Breast epithelium (tissue), 4 donors: Measurements from ENCODE around the gene PRR5L. TPM values are rescaled to one million over a fixed set of nuclear protein-coding genes. Genes with fewer than 3 reads are reported as not detected.

Experiments used
- DNase-seq, 2 donors: peaks; one replicate each; pipeline ENCODE4 v3.0.0-alpha.2; 2019; ENCODE audit warnings: low spot score in 2 of 2
- H3K27ac ChIP-seq, 2 donors: fragments of 200-600 bp; sonication (generic) in 1 of 2; one replicate each; pipeline ENCODE4 v1.5.1; 2016 to 2019; ENCODE audit warnings: mild to moderate bottlenecking in 1 of 2
- H3K27me3 ChIP-seq, 2 donors: fragments of 200-600 bp; sonication (generic) in 1 of 2; one replicate each; pipeline versions ENCODE4 v1.5.1 to v1.6.0; 2017 to 2019; ENCODE audit warnings: control low read depth in 1 of 2, mild to moderate bottlenecking in 1 of 2
- H3K36me3 ChIP-seq: fragments of 200-600 bp; one replicate; pipeline ENCODE4 v1.5.1; 2019
- H3K4me1 ChIP-seq, 2 donors: fragments of 200-600 bp; sonication (generic); one replicate each; pipeline ENCODE4 v1.5.1; 2016 to 2019; ENCODE audit warnings: control low read depth in 1 of 2
- H3K4me3 ChIP-seq, 3 donors: fragments of 200-600 bp; sonication (generic); 1 replicate in 2 of 3; 2 replicates in 1 of 3; pipeline ENCODE4 v1.5.1; 2016 to 2019; ENCODE audit warnings: mild to moderate bottlenecking in 3 of 3, moderate library complexity in 2 of 3
- H3K9me3 ChIP-seq, 2 donors: fragments of 200-600 bp; sonication (generic) in 1 of 2; one replicate each; pipeline ENCODE4 v1.5.1; 2016 to 2019; ENCODE audit warnings: control low read depth in 1 of 2
- POLR2A ChIP-seq: fragments of 450-650 bp; IDR thresholded peaks from one replicate; pipeline ENCODE4 v1.6.1; 2016; ENCODE audit warnings: antibody characterized with exemption, mild to moderate bottlenecking, moderate library complexity
- POLR2AphosphoS5 ChIP-seq, 3 donors: sonication (generic); formaldehyde crosslinking; IDR thresholded peaks; one replicate each; pipeline ENCODE4 v1.6.1; 2017; ENCODE audit warnings: antibody characterized with exemption in 3 of 3
- intact Hi-C: fragments of 100-400 bp; cut with DNase I; formaldehyde crosslinking; loops from one replicate; pipeline ENCODE4 v1.15.1; 2023; ENCODE audit warnings: low total_unique reads
- total RNA-seq, 3 donors: library from RNA; depleted of rRNA; stranded (reverse); fragments of >200 nt; gene quantifications; one replicate each; pipeline ENCODE4 v1.1.0, GENCODE V29; 2016
- TF ChIP-seq, protein P1 (sequence below), 3 donors: fragments of 450-650 bp; IDR thresholded peaks; one replicate each; pipeline ENCODE4 v1.5.1; 2016 to 2017; ENCODE audit warnings: antibody characterized with exemption in 3 of 3, mild to moderate bottlenecking in 3 of 3, moderate library complexity in 3 of 3

Gene PRR5L
- total RNA-seq, 3 donors from 2014 or later, result 5.6 to 16.1 (median 16.0) TPM

DNA sequence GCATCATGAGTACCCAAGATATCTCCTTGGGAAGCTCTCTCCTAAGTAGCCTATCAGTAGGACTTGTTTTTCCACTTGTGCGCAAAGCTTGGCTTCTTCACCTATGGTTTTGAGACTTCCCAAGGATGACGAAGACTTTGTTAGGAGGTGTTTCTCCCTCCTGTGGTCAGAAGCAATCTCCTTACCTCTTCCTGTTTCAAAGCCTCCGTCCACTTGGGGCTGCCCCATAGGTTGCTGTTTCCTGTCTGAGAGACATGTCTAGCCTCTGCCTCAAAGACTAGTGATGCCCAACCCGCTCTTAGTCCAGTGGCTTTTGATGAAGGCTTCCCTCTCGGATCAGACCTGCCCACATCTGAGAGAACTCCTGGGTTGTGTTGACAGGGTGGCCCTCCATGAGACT is 121.1 kb downstream of the PRR5L start:
- intact Hi-C loops, result no loop called here
- TF ChIP-seq, protein P1, sequence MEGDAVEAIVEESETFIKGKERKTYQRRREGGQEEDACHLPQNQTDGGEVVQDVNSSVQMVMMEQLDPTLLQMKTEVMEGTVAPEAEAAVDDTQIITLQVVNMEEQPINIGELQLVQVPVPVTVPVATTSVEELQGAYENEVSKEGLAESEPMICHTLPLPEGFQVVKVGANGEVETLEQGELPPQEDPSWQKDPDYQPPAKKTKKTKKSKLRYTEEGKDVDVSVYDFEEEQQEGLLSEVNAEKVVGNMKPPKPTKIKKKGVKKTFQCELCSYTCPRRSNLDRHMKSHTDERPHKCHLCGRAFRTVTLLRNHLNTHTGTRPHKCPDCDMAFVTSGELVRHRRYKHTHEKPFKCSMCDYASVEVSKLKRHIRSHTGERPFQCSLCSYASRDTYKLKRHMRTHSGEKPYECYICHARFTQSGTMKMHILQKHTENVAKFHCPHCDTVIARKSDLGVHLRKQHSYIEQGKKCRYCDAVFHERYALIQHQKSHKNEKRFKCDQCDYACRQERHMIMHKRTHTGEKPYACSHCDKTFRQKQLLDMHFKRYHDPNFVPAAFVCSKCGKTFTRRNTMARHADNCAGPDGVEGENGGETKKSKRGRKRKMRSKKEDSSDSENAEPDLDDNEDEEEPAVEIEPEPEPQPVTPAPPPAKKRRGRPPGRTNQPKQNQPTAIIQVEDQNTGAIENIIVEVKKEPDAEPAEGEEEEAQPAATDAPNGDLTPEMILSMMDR (IDR thresholded peaks at IDR 0.05), result no peak
- no peak for TF ChIP-seq POLR2A
- TF ChIP-seq POLR2AphosphoS5 (IDR thresholded peaks at IDR 0.05), result no peak
- no peaks in the 10 kb centered on the region for H3K9me3 ChIP-seq
- no peak for DNase-seq
- no peaks in the 10 kb centered on the region for H3K36me3 ChIP-seq
- no peak overlapping the region for H3K4me3 ChIP-seq
- H3K27me3 ChIP-seq, result no peaks in the 10 kb centered on the region
- H3K27ac ChIP-seq, result no peak overlapping the region
- no peaks in the 10 kb centered on the region for H3K4me1 ChIP-seq

GRCh38 chr11:36419791-36420424 is 123.8 kb downstream of the PRR5L start:
- Histone ChIP-seq H3K27me3 (no peaks in the 10 kb centered on the region), H3K4me1 (no peaks in the 10 kb centered on the region), H3K4me3 (no peak overlapping the region), H3K9me3 (no peaks in the 10 kb centered on the region), H3K36me3 (no peaks in the 10 kb centered on the region), H3K27ac (no peak overlapping the region)
- DNase-seq, result no peak
- TF ChIP-seq POLR2A (no peak), POLR2AphosphoS5 (IDR thresholded peaks at IDR 0.05) (no peak)
- TF ChIP-seq, protein P1 (IDR thresholded peaks at IDR 0.05), result no peak
- intact Hi-C loops, result no loop called here

DNA sequence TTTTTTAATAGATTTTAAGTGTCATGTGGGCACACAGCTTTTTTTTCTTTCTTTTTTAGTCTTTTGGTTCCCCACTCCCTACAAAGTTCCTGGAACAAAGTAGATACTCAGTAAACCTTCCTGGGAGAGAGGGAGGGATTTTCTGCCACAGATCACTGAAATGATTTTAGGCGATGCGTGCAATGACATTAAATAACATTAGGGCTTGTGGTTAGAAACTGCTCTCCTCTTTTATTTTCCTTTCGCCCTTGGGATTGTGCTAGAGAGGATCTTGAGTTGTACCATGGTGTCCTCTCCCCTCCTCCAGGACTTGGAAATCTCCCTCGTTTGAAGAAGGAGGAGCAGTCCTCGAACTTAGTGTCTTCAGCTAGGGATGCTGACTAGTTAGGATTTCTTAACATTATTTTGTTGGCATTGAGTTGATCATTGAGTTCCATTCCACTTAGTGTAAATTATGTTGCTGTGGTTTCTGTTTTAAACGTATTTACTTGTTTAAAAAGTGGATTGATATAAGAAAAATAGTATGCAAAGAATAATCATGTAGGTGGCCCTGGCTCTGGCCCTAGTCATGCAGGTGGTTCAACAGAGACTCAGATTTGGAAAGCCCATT is 125.6 kb downstream of the PRR5L start:
- no peaks in the 10 kb centered on the region for H3K27me3 ChIP-seq
- DNase-seq, result no peak
- H3K4me1 ChIP-seq, result no peaks in the 10 kb centered on the region
- intact Hi-C loops, result no loop called here
- no peaks in the 10 kb centered on the region for H3K36me3 ChIP-seq
- no peak overlapping the region for H3K4me3 ChIP-seq
- no peaks in the 10 kb centered on the region for H3K9me3 ChIP-seq
- no peak overlapping the region for H3K27ac ChIP-seq
- no peak for TF ChIP-seq POLR2A
- TF ChIP-seq, protein P1 (IDR thresholded peaks at IDR 0.05), result no peak
- TF ChIP-seq POLR2AphosphoS5 (IDR thresholded peaks at IDR 0.05), result no peak

- DNase-seq, result no peak
- TF ChIP-seq POLR2AphosphoS5 (IDR thresholded peaks at IDR 0.05), result no peak
- TF ChIP-seq POLR2A, result no peak
- TF ChIP-seq, protein P1 (IDR thresholded peaks at IDR 0.05), result no peak
- H3K9me3 ChIP-seq, result no peaks in the 10 kb centered on the region
- no peaks in the 10 kb centered on the region for H3K27me3 ChIP-seq
- H3K27ac ChIP-seq, result no peak overlapping the region
- H3K4me3 ChIP-seq, result no peak overlapping the region
- intact Hi-C loops, result no loop called here
- no peaks in the 10 kb centered on the region for H3K36me3 ChIP-seq
- H3K4me1 ChIP-seq, result no peaks in the 10 kb centered on the region
These were observed 129.5 kb downstream of the PRR5L start for GRCh38 chr11:36425561-36426081.

- TF ChIP-seq POLR2A (no peak), POLR2AphosphoS5 (IDR thresholded peaks at IDR 0.05) (no peak)
- TF ChIP-seq, protein P1 (IDR thresholded peaks at IDR 0.05), result no peak
- intact Hi-C loops, result no loop called here
- Histone ChIP-seq H3K36me3 (no peaks in the 10 kb centered on the region), H3K9me3 (no peaks in the 10 kb centered on the region), H3K4me1 (no peaks in the 10 kb centered on the region), H3K27ac (no peak overlapping the region), H3K27me3 (no peaks in the 10 kb centered on the region), H3K4me3 (no peak overlapping the region)
- no peak for DNase-seq
These were observed 130.2 kb downstream of the PRR5L start for GRCh38 chr11:36426226-36426848.
